K562 (cell line): ENCODE measurements around the gene C1orf174. TPM values are rescaled to one million over a fixed set of nuclear protein-coding genes. Genes with fewer than 3 reads are reported as not detected.
A peak's percentile ranks its signal among the peaks of the same experiment; 100 is the strongest.

Source experiments
- CTCF ChIP-seq, 3 experiments: IDR thresholded peaks in 2 of 3; conservative IDR thresholded peaks in 1 of 3; 2 replicates each; pipeline ENCODE4 v1.5.1; 2011 to 2012; ENCODE audit warnings: low read length in 3 of 3, mild to moderate bottlenecking in 3 of 3, control low read depth in 2 of 3, improper control_type of control experiment in 1 of 3, inconsistent platforms in 1 of 3, low read depth in 1 of 3, mixed read lengths in 1 of 3, moderate library complexity in 1 of 3; ENCODE audit not compliant: insufficient read depth in 2 of 3
- DEAF1 ChIP-seq: fragments of 450-650 bp; formaldehyde crosslinking; IDR thresholded peaks from 2 replicates; pipeline ENCODE4 v1.4.0; 2020; ENCODE audit warnings: mild to moderate bottlenecking, moderate library complexity
- HDAC3 ChIP-seq: fragments of 450-650 bp; IDR thresholded peaks from 2 replicates; pipeline ENCODE4 v1.6.1; 2018; ENCODE audit warnings: borderline replicate concordance, mild to moderate bottlenecking, moderate library complexity; ENCODE audit not compliant: partially characterized antibody
- HDGF ChIP-seq: fragments of 450-650 bp; IDR thresholded peaks from 2 replicates; pipeline ENCODE4 v1.6.1; 2016
- JUND ChIP-seq, 2 experiments: IDR thresholded peaks; 2 replicates in 1 of 2; 3 replicates in 1 of 2; pipeline ENCODE4 v1.6.1; 2011; ENCODE audit warnings: borderline replicate concordance in 2 of 2, low read depth in 2 of 2, low read length in 2 of 2, improper control_type of control experiment in 1 of 2, missing biosample characterization in 1 of 2, missing genetic modification characterization in 1 of 2, missing genetic modification reagents in 1 of 2
- MTA2 ChIP-seq: fragments of 450-650 bp; IDR thresholded peaks from 2 replicates; pipeline ENCODE4 v1.6.1; 2016; ENCODE audit warnings: low read depth
- MYNN ChIP-seq, 2 experiments: sonication (generic); formaldehyde crosslinking in 1 of 2; IDR thresholded peaks; 2 replicates each; pipeline versions ENCODE4 v1.5.0 to v1.6.1; 2016 to 2020; ENCODE audit warnings: antibody characterized with exemption in 1 of 2, missing genetic modification reagents in 1 of 2
- NRF1 ChIP-seq, 2 experiments: fragments of 450-650 bp; IDR thresholded peaks in 1 of 2; conservative IDR thresholded peaks in 1 of 2; 2 replicates each; pipeline ENCODE4 v1.6.1; 2014; ENCODE audit warnings: mild to moderate bottlenecking in 2 of 2
- PHF21A ChIP-seq: fragments of 450-650 bp; IDR thresholded peaks from 2 replicates; pipeline ENCODE4 v1.6.1; 2017; ENCODE audit warnings: low read depth, borderline replicate concordance
- RCOR1 ChIP-seq, 2 experiments: IDR thresholded peaks; 2 replicates each; pipeline ENCODE4 v1.6.1; 2012; ENCODE audit warnings: low read depth in 2 of 2, low read length in 2 of 2, borderline replicate concordance in 1 of 2, improper control_type of control experiment in 1 of 2
- SAFB ChIP-seq: fragments of 200-400 bp; formaldehyde crosslinking; IDR thresholded peaks from 2 replicates; pipeline ENCODE4 v1.6.1; 2017; ENCODE audit warnings: low read depth, low read length, borderline replicate concordance
- STAG1 ChIP-seq: sonication (generic); formaldehyde crosslinking; IDR thresholded peaks from 2 replicates; pipeline ENCODE4 v1.5.0; 2020; ENCODE audit warnings: missing genetic modification reagents, borderline replicate concordance
- TBL1XR1 ChIP-seq, 2 experiments: IDR thresholded peaks; 2 replicates each; pipeline ENCODE4 v1.6.1; 2012; ENCODE audit warnings: improper control_type of control experiment in 2 of 2, low read length in 2 of 2, mild to moderate bottlenecking in 1 of 2
- THAP7 ChIP-seq: fragments of 250-450 bp; sonication (Bioruptor Pico); IDR thresholded peaks from 2 replicates; pipeline ENCODE4 v1.5.0; 2021
- XRCC5 ChIP-seq: fragments of 200-400 bp; formaldehyde crosslinking; IDR thresholded peaks from 2 replicates; pipeline ENCODE4 v1.6.1; 2017; ENCODE audit warnings: low read depth, mild to moderate bottlenecking, low read length
- ZNF146 ChIP-seq: IDR thresholded peaks from one replicate; pipeline ENCODE4 v1.6.1; 2018; ENCODE audit warnings: missing compliant biosample characterization; ENCODE audit not compliant: unreplicated experiment
- ZNF277 ChIP-seq: fragments of 250-450 bp; sonication (Bioruptor Pico); IDR thresholded peaks from 2 replicates; pipeline ENCODE4 v1.8.0; 2022; ENCODE audit warnings: inconsistent platforms, mild to moderate bottlenecking, moderate library complexity, borderline replicate concordance
- ZNF76 ChIP-seq: fragments of 250-450 bp; sonication (Bioruptor Pico); IDR thresholded peaks from 2 replicates; pipeline ENCODE4 v1.4.0; 2020; ENCODE audit warnings: mild to moderate bottlenecking, moderate library complexity, borderline replicate concordance
- polyA plus RNA-seq, 8 experiments: library from polyadenylated mRNA; depleted of rRNA in 4 of 8; stranded (reverse) in 5 of 8; unstranded in 3 of 8; fragments of >200 nt; fragmentation: Nextera tagmentation in 2 of 8; fragmentation: Illumina TruSeq in 1 of 8; extraction: Ambion mirVana in 2 of 8; extraction: Trizol in 1 of 8; gene quantifications; 2 replicates each; pipeline versions ENCODE4 v1.2.1 to v1.2.3, GENCODE V29; 2011 to 2014; ENCODE audit warnings: inconsistent platforms in 1 of 8, missing spikeins in 1 of 8
- total RNA-seq, 7 experiments: library from RNA; depleted of rRNA in 6 of 7; stranded (reverse); fragments of >200 nt in 6 of 7; fragmentation: Illumina TruSeq in 2 of 7; extraction: Trizol in 2 of 7; gene quantifications; 2 replicates each; pipeline versions ENCODE4 v1.2.1 to v1.2.3, GENCODE V29; 2011 to 2021; ENCODE audit warnings: low replicate concordance in 1 of 7

C1orf174 gene
- total and polyA plus RNA-seq, 9 of the 15 experiments (the other 6 are each of a cell fraction or from before 2014, with no cell fraction given) = 38.5 to 64.9 (median 45.4) TPM

GRCh38 chr1:3910857-3911845 lies 11.1 kb upstream of the C1orf174 start (continued):
- TF ChIP-seq DEAF1 (CRISPR knock-in tag) = peak; percentile 59; the same call in 1 of the 2 replicates
- TF ChIP-seq RCOR1 (IDR thresholded peaks at IDR 0.05; ENCODE audit: borderline replicate concordance in 1 of 2, low read depth in 2 of 2, low read length in 2 of 2) = 0 out of 4 replicates have a peak, but pooled peaks of 1 of the 2 experiments have one; percentile 19
- TF ChIP-seq THAP7 (CRISPR knock-in tag) = no peak
- peak; percentile 88 to 94 (median 90) for TF ChIP-seq CTCF (IDR thresholded peaks at IDR 0.05 in 2 of 3, conservative IDR thresholded peaks at IDR 0.05 in 1 of 3; ENCODE audit: insufficient read depth in 2 of 3, low read depth in 1 of 3, low read length in 3 of 3)
- TF ChIP-seq ZNF277 (CRISPR knock-in tag) = no peak
- TF ChIP-seq HDAC3 = no peak
- no peak for TF ChIP-seq ZNF76 (CRISPR knock-in tag)
- TF ChIP-seq MYNN (IDR thresholded peaks at IDR 0.05) = 0 out of 2 replicates have a peak, but pooled peaks have one; percentile 26
- TF ChIP-seq MYNN (CRISPR knock-in tag; IDR thresholded peaks at IDR 0.05) = no peak
- peak; percentile 95 for TF ChIP-seq STAG1
- 0 out of 2 replicates have a peak, but pooled peaks have one; percentile 28 for TF ChIP-seq JUND (IDR thresholded peaks at IDR 0.05; ENCODE audit: borderline replicate concordance, low read depth, low read length)
- no peak for TF ChIP-seq JUND (tag; IDR thresholded peaks at IDR 0.05; ENCODE audit: borderline replicate concordance, low read depth, low read length)
- no peak for TF ChIP-seq SAFB
- TF ChIP-seq PHF21A = no peak
- TF ChIP-seq HDGF = no peak
- TF ChIP-seq XRCC5 = 0 out of 2 replicates have a peak, but pooled peaks have one; percentile 53
- no peak for TF ChIP-seq ZNF146 (CRISPR knock-in tag)
- no peak for TF ChIP-seq MTA2
- TF ChIP-seq TBL1XR1 (IDR thresholded peaks at IDR 0.05; ENCODE audit: low read length in 2 of 2) = no peak
- TF ChIP-seq NRF1 (conservative IDR thresholded peaks at IDR 0.05 in 1 of 2, IDR thresholded peaks at IDR 0.05 in 1 of 2) = peak in 1 of 2 experiments; percentile 30; a peak in 1 of 4 replicates
